Naive thymus-derived CD8-positive, alpha-beta T cell (primary cell): ENCODE data around the gene SDK2. TPM values are rescaled to one million over a fixed set of nuclear protein-coding genes. Genes with fewer than 3 reads are reported as not detected.
A peak's percentile ranks its signal among the peaks of the same experiment; 100 is the strongest.

Experiments used
- ATAC-seq, 2 donors: fragments of 150-1000 bp; cut with Tn5 transposase in 1 of 2; sonication (Bioruptor Pico), chemical (Tn5 transposase) in 1 of 2; 1 replicate in 1 of 2; 2 replicates in 1 of 2; pipeline ENCODE4 v1.10.0; 2021; ENCODE audit warnings: mild to moderate bottlenecking in 2 of 2, moderate library complexity in 2 of 2
- POLR2A ChIA-PET: fragments of 350-600 bp; sonication (Branson Sonifier 250); formaldehyde crosslinking; loops from one replicate; lab custom pipeline; 2021; ENCODE audit warnings: antibody characterized with exemption; lab: Charles Lee
- DNase-seq, 10 donors: peaks; one replicate each; pipeline versions ENCODE4 v3.0.0 to v3.0.0-alpha.2; 2020 to 2022
- H3K27ac Mint-ChIP-seq, 10 donors: one replicate each; pipeline ENCODE4 v1.8.0; 2020 to 2022; ENCODE audit warnings: mild to moderate bottlenecking in 10 of 10, mixed read lengths in 10 of 10, moderate library complexity in 4 of 10, inconsistent platforms in 1 of 10
- H3K27me3 Mint-ChIP-seq, 5 donors: one replicate each; pipeline ENCODE4 v1.8.0; 2021 to 2022; ENCODE audit warnings: mixed read lengths in 5 of 5
- H3K36me3 Mint-ChIP-seq, 3 donors: one replicate each; pipeline ENCODE4 v1.8.0; 2020 to 2022; ENCODE audit warnings: mixed read lengths in 3 of 3, mild to moderate bottlenecking in 2 of 3, inconsistent platforms in 1 of 3
- H3K4me1 Mint-ChIP-seq, 4 donors: one replicate each; pipeline ENCODE4 v1.8.0; 2021 to 2022; ENCODE audit warnings: mixed read lengths in 4 of 4
- H3K4me3 Mint-ChIP-seq, 10 donors: one replicate each; pipeline ENCODE4 v1.8.0; 2020 to 2022; ENCODE audit warnings: mild to moderate bottlenecking in 10 of 10, mixed read lengths in 10 of 10, moderate library complexity in 6 of 10, inconsistent platforms in 1 of 10
- H3K9me3 Mint-ChIP-seq, 9 donors: one replicate each; pipeline ENCODE4 v1.8.0; 2020 to 2022; ENCODE audit warnings: mixed read lengths in 9 of 9, mild to moderate bottlenecking in 3 of 9, inconsistent platforms in 1 of 9, moderate library complexity in 1 of 9
- polyA plus RNA-seq, 3 donors: library from polyadenylated mRNA; unstranded; fragments of 300-500 nt; fragmentation: Illumina TruSeq; gene quantifications; one replicate each; pipeline ENCODE4 v1.2.3, GENCODE V29; 2021
- total RNA-seq, 8 experiments: library from RNA in 2 of 8; stranded (reverse) in 2 of 8; gene quantifications; one replicate each; pipeline ENCODE4 v1.2.3 and lab custom pipeline; 2021 to 2026

SDK2 gene
- total and polyA plus RNA-seq, 5 experiments from 2014 or later, result 0.27 to 11.3 (median 4.2) TPM

- no peaks in the 10 kb centered on the region for H3K27me3 Mint-ChIP-seq
- no peak overlapping the region for H3K4me3 Mint-ChIP-seq
- H3K9me3 Mint-ChIP-seq, result peaks cover 0 to 1% (median 0%) of the 10 kb centered on the region in 9 donors
- H3K36me3 Mint-ChIP-seq, result no peaks in the 10 kb centered on the region
- H3K27ac Mint-ChIP-seq, result peak overlapping the region in 3 of 10 donors; percentile 53 to 73 (median 70)
- no peak for ATAC-seq
- DNase-seq, result no peak
- POLR2A ChIA-PET, result interaction anchor here (0.6 to 1.3 kb wide), 3 partner anchors 11 to 318 kb away, joined by 3 to 5 read pairs (median 3); no protein-coding TSS in a partner anchor
- H3K4me1 Mint-ChIP-seq, result peaks cover 21 to 55% (median 27%) of the 10 kb centered on the region in 4 donors
These were observed 89.7 kb downstream of the SDK2 start for GRCh38 chr17:73554498-73554897.

GRCh38 chr17:73553311-73553710 is 90.9 kb downstream of the SDK2 start:
- Mint-ChIP-seq H3K27ac (peak overlapping the region in 3 of 10 donors; percentile 41 to 85 (median 58)), H3K36me3 (no peaks in the 10 kb centered on the region), H3K9me3 (peaks cover 0 to 1% (median 0%) of the 10 kb centered on the region in 9 donors), H3K4me1 (peaks cover 18 to 54% (median 27%) of the 10 kb centered on the region in 4 donors), H3K27me3 (no peaks in the 10 kb centered on the region), H3K4me3 (peak overlapping the region in 1 of 10 donors; percentile 48)
- ATAC-seq, result no peak
- POLR2A ChIA-PET, result no interaction called here
- DNase-seq, result no peak

GRCh38 chr17:73552300-73553048 is 91.8 kb downstream of the SDK2 start:
- H3K27me3 Mint-ChIP-seq, result no peaks in the 10 kb centered on the region
- H3K4me1 Mint-ChIP-seq, result peaks cover 12 to 54% (median 34%) of the 10 kb centered on the region in 4 donors
- H3K36me3 Mint-ChIP-seq, result no peaks in the 10 kb centered on the region
- H3K27ac Mint-ChIP-seq, result peak overlapping the region in 5 of 10 donors; percentile 21 to 85 (median 63)
- DNase-seq, result no peak
- POLR2A ChIA-PET, result interaction anchor here (1.2 to 1.7 kb wide), 2 partner anchors 11 to 39 kb away, joined by 4 to 5 read pairs; no protein-coding TSS in a partner anchor
- peak overlapping the region in 9 of 10 donors; percentile 44 to 89 (median 85) for H3K4me3 Mint-ChIP-seq
- peaks cover 0 to 1% (median 0%) of the 10 kb centered on the region in 9 donors for H3K9me3 Mint-ChIP-seq
- ATAC-seq, result no peak

GRCh38 chr17:73551759-73552158 is 92.5 kb downstream of the SDK2 start:
- peak; percentile 37 to 42 for ATAC-seq
- POLR2A ChIA-PET, result interaction anchor here (0.7 to 1.7 kb wide), 3 partner anchors 12 to 39 kb away, joined by 4 to 5 read pairs (median 4); no protein-coding TSS in a partner anchor

GRCh38 chr17:73551144-73551543 is 93.1 kb downstream of the SDK2 start:
- POLR2A ChIA-PET, result interaction anchor here (0.7 to 1.7 kb wide), 3 partner anchors 15 to 40 kb away, joined by 3 to 4 read pairs (median 4); no protein-coding TSS in a partner anchor

More at GRCh38 chr17:73551759-73552158, 92.5 kb downstream of the SDK2 start:
- peak in 4 of 10 donors; percentile 9 to 21 (median 14) for DNase-seq
- H3K4me1 Mint-ChIP-seq, result peaks cover 17 to 61% (median 41%) of the 10 kb centered on the region in 4 donors
- no peaks in the 10 kb centered on the region for H3K36me3 Mint-ChIP-seq
- H3K9me3 Mint-ChIP-seq, result peaks cover 0 to 1% (median 0%) of the 10 kb centered on the region in 9 donors
- H3K27me3 Mint-ChIP-seq, result no peaks in the 10 kb centered on the region
- H3K4me3 Mint-ChIP-seq, result peak overlapping the region; percentile 64 to 89 (median 84)
- H3K27ac Mint-ChIP-seq, result peak overlapping the region in 9 of 10 donors; percentile 40 to 91 (median 85)

GRCh38 chr17:73550556-73550955 is 93.7 kb downstream of the SDK2 start:
- H3K9me3 Mint-ChIP-seq, result peaks cover 0 to 1% (median 0%) of the 10 kb centered on the region in 9 donors
- H3K4me3 Mint-ChIP-seq, result no peak overlapping the region
- peaks cover 17 to 69% (median 44%) of the 10 kb centered on the region in 4 donors for H3K4me1 Mint-ChIP-seq
- no peak for DNase-seq
- POLR2A ChIA-PET, result interaction anchor here (0.9 to 1.7 kb wide), 2 partner anchors 15 to 41 kb away, joined by 3 to 4 read pairs; no protein-coding TSS in a partner anchor
- H3K36me3 Mint-ChIP-seq, result no peaks in the 10 kb centered on the region
- H3K27me3 Mint-ChIP-seq, result no peaks in the 10 kb centered on the region
- ATAC-seq, result no peak
- peak overlapping the region in 1 of 10 donors; percentile 29 for H3K27ac Mint-ChIP-seq

More at GRCh38 chr17:73551144-73551543, 93.1 kb downstream of the SDK2 start:
- ATAC-seq (no peak), DNase-seq (no peak)
- peaks cover 0 to 1% (median 0%) of the 10 kb centered on the region in 9 donors for H3K9me3 Mint-ChIP-seq
- H3K27me3 Mint-ChIP-seq, result no peaks in the 10 kb centered on the region
- peaks cover 17 to 66% (median 43%) of the 10 kb centered on the region in 4 donors for H3K4me1 Mint-ChIP-seq
- no peak overlapping the region for H3K4me3 Mint-ChIP-seq
- H3K27ac Mint-ChIP-seq, result peak overlapping the region in 3 of 10 donors; percentile 5 to 85 (median 38)
- H3K36me3 Mint-ChIP-seq, result no peaks in the 10 kb centered on the region

GRCh38 chr17:73549841-73550430 is 94.3 kb downstream of the SDK2 start:
- POLR2A ChIA-PET, result no interaction called here
- DNase-seq, result no peak
- H3K4me1 Mint-ChIP-seq, result peaks cover 15 to 71% (median 43%) of the 10 kb centered on the region in 4 donors
- no peak for ATAC-seq
- H3K27ac Mint-ChIP-seq, result peak overlapping the region in 3 of 10 donors; percentile 17 to 72 (median 52)
- H3K9me3 Mint-ChIP-seq, result peaks cover 0 to 1% (median 0%) of the 10 kb centered on the region in 9 donors
- no peaks in the 10 kb centered on the region for H3K36me3 Mint-ChIP-seq
- H3K4me3 Mint-ChIP-seq, result peak overlapping the region in 1 of 10 donors; percentile 79
- no peaks in the 10 kb centered on the region for H3K27me3 Mint-ChIP-seq

- no peak for DNase-seq
- Mint-ChIP-seq H3K36me3 (peaks cover 0 to 2% (median 0%) of the 10 kb centered on the region in 3 donors), H3K4me1 (peaks cover 11 to 69% (median 36%) of the 10 kb centered on the region in 4 donors), H3K27me3 (no peaks in the 10 kb centered on the region), H3K27ac (peak overlapping the region in 5 of 10 donors; percentile 17 to 87 (median 41)), H3K4me3 (no peak overlapping the region), H3K9me3 (no peaks in the 10 kb centered on the region)
- POLR2A ChIA-PET, result interaction anchor here (0.9 to 1.6 kb wide), 2 partner anchors 43 to 44 kb away, joined by 3 read pairs; no protein-coding TSS in a partner anchor
- ATAC-seq, result no peak
These were observed 95.5 kb downstream of the SDK2 start for GRCh38 chr17:73548620-73549311.

GRCh38 chr17:73547790-73548189 is 96.5 kb downstream of the SDK2 start:
- no peak for ATAC-seq
- peaks cover 0 to 2% (median 0%) of the 10 kb centered on the region in 3 donors for H3K36me3 Mint-ChIP-seq
- H3K27ac Mint-ChIP-seq, result peak overlapping the region in 4 of 10 donors; percentile 16 to 84 (median 80)

GRCh38 chr17:73546770-73547536 is 97.3 kb downstream of the SDK2 start:
- POLR2A ChIA-PET, result interaction anchor here (0.7 to 1.6 kb wide), 3 partner anchors 44 to 1522 kb away, joined by 3 read pairs; no protein-coding TSS in a partner anchor
- DNase-seq (peak in 4 of 10 donors; percentile 9 to 44 (median 40)), ATAC-seq (peak; percentile 59 to 90)
- no peaks in the 10 kb centered on the region for H3K9me3 Mint-ChIP-seq
- peaks cover 0 to 2% (median 0%) of the 10 kb centered on the region in 3 donors for H3K36me3 Mint-ChIP-seq
- H3K27ac Mint-ChIP-seq, result peak overlapping the region in 8 of 10 donors; percentile 48 to 93 (median 80)
- H3K4me3 Mint-ChIP-seq, result peak overlapping the region in 7 of 10 donors; percentile 11 to 59 (median 24)
- H3K4me1 Mint-ChIP-seq, result peaks cover 11 to 54% (median 26%) of the 10 kb centered on the region in 4 donors
- no peaks in the 10 kb centered on the region for H3K27me3 Mint-ChIP-seq

More at GRCh38 chr17:73547790-73548189, 96.5 kb downstream of the SDK2 start:
- POLR2A ChIA-PET, result interaction anchor here (0.7 to 1.6 kb wide), 3 partner anchors 44 to 1521 kb away, joined by 3 read pairs; no protein-coding TSS in a partner anchor
- H3K4me3 Mint-ChIP-seq, result no peak overlapping the region
- no peak for DNase-seq
- H3K4me1 Mint-ChIP-seq, result peaks cover 11 to 60% (median 34%) of the 10 kb centered on the region in 4 donors
- H3K9me3 Mint-ChIP-seq, result no peaks in the 10 kb centered on the region
- H3K27me3 Mint-ChIP-seq, result no peaks in the 10 kb centered on the region

GRCh38 chr17:73546114-73546513 is 98.1 kb downstream of the SDK2 start:
- Mint-ChIP-seq H3K36me3 (peaks cover 0 to 2% (median 0%) of the 10 kb centered on the region in 3 donors), H3K27ac (peak overlapping the region in 1 of 10 donors; percentile 40), H3K9me3 (no peaks in the 10 kb centered on the region), H3K27me3 (no peaks in the 10 kb centered on the region), H3K4me3 (no peak overlapping the region), H3K4me1 (peaks cover 6 to 53% (median 20%) of the 10 kb centered on the region in 4 donors)
- POLR2A ChIA-PET, result interaction anchor here (1.0 to 1.6 kb wide), 3 partner anchors 21 to 45 kb away, joined by 3 to 6 read pairs (median 5); no protein-coding TSS in a partner anchor
- ATAC-seq, result no peak
- no peak for DNase-seq
